ENCODE data around the gene ARID1B.
A peak's percentile ranks its signal among the peaks of the same experiment; 100 is the strongest.

ARID1B gene

DNA sequence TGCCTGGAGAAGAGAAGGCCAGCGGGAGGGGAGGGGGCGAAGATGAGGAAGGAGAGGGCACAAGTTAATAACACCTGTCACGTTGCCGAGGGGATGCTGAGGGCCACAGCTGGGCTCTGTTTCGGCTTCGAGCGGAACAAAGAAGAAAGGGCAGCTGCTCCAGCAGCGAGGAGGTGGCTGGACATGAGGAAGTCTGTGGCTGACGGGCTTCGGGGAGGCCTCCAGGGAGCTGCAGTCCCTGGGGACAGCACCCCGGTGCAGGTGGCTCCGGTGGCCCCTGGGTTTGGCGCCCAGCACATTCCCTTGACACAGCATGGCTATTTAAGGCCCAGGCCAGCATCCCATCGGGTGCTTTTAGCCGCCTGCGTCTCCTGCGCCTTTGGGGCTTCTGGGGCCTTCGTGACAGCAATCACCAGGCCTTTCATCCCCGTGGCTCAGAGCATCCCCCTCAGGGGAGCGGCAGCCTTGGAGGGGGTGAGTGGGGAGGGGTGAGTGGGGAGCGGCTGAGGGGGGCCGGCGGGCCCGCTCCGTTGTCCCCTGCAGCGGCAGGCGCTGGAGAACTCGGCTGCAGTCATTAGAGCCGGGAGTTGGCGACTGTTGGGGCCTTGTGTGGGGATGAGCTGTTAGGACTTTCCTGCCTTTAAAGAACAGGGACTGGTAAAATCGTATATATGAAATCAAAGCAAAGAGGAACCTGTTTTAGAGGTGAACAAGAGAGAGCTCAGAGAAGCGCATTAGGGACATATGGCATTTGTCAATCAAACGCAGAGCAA is 447.2 kb downstream of the ARID1B start:
- DNase-seq (ENCODE audit: low read depth in 2 of 2): no peak

DNA sequence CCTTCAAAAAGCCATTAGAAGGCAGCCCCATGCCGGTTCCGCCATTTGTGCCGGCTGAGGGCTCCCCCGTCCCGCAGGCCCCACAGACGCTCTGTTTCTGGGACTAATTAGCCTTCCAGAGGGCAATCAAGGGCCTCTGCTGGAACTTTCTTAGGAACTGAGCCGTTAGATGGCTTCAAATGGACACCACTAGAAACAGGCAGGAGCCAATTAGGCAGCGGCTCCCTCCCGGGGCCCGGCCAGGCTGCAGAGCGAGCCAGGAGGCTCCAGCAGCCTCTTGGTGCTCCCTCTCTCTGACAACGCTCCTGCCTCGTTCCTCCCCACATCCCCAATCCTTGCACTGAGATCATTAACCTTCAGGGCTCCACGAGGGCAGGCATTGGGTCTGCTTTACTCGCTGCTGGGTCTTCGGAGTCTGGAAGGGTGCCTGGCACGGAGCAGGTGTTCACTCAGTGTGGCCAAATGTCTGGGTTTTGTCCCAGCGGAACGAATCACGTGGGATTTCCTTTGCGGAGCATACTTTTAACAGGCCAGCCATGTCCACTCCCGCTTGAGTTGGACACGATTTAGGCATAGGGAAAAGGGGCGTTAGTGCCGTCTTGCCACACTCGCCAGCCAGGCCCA is 447.9 kb downstream of the ARID1B start:
- no peak for DNase-seq (ENCODE audit: low read depth in 2 of 2)

DNA sequence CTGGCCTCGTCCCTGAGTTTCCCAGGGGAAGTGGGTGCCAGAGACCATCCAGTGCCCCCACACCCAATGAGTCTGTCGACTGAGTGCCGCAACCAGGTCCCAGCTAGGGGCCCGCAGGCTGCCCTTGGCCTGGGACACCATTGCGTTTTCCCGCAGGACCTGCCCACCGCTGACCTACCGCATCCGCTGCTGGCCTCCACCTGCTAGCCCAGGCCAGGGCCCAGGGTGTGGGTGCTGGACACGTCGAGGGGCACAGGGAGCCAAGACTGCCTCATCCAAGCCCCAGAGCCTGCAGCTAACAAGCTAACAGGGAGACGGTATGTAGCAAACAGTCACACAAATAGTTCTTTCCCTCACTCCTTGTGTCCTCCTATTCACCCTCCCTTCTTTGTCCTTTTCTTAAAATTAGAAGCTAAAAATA is 448.4 kb downstream of the ARID1B start:
- no peak for DNase-seq (ENCODE audit: low read depth in 2 of 2)

DNA sequence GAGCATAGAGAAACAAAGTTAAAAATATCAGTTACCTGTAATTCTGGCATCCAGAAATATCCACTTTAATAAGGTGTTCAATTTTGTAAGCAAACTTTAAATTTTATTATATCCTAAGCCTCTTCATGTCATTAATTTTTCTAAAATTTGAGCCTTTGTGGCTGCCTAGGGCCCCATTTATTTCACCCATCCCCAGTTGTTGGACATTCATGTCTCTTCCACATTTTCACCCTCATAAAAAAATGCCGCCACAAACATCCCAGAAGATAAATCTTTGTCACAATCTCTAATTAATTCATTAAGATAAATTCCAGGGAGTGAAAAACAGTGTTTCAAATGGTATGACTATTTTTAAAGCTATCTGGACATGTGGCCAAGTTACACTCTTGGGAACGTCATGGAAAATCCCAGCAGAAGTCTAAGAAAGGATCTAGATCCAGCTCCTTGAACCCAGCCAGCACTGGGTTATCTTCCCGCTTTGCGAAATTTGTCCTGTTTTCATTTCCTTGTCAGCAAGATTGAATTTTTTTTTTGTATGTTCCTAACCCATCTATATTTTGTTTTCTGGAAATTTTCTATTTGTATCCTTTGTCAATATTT is 448.9 kb downstream of the ARID1B start:
- no peak for DNase-seq (ENCODE audit: low read depth in 2 of 2)

DNA sequence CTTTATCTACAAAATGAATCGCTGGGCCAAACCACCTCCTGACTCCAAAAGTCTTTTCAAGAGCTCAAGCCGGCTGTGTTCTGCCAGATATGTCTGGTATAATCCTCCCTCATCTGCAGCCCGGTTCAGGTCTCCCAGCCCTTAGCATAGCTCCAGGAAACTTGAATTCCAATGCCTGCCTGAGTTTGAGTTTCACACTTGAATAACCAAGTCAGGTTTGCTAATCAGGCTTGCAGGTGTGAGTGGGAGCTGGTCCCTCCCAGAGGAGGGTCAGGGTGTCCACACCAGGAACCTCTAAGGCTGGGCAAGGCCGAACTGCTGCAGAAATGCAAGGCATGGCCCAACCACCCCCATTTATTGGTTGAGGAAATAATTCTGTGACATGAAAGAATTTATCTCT is 449.6 kb downstream of the ARID1B start:
- no peak for DNase-seq (ENCODE audit: low read depth in 2 of 2)

DNA sequence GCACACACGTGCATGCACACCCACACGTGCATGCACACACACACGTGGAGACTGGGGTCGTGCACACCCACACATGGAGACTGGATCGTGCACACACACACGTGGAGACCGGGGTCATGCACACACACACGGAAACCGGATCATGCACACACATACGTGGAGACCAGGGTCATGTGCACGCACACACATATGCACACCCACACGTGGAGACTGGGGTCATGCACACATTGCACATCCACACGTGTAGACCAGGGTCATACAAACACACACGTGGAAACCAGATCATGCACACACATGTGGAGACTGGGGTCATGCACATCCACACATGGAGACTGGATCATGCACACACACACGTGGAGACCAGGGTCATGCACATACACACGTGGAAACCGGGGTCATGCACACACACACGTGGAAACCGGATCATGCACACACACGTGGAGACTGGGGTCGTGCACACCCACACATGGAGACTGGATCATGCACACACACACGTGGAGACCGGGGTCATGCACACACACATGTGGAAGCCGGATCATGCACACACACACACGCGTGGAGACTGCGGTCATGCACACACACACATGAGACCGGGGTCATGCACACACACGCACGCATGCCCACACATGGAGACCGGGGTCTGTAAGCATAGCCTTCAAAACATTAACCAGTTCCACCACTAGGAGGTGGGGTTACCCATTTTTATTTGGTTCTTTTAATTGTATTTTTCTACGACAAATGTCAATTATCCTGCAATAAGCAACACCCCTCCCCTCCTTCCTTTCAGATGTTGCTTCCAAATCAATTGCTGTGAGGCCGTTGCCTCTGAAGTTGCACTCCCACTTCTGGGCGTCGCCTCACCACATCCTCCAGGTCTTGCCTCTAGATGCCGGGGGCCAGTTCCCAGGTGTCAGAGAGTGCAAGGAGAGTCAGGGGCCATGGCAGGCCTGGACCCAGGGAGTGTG is 450.3 kb downstream of the ARID1B start:
- no peak for DNase-seq (ENCODE audit: low read depth in 2 of 2)

DNA sequence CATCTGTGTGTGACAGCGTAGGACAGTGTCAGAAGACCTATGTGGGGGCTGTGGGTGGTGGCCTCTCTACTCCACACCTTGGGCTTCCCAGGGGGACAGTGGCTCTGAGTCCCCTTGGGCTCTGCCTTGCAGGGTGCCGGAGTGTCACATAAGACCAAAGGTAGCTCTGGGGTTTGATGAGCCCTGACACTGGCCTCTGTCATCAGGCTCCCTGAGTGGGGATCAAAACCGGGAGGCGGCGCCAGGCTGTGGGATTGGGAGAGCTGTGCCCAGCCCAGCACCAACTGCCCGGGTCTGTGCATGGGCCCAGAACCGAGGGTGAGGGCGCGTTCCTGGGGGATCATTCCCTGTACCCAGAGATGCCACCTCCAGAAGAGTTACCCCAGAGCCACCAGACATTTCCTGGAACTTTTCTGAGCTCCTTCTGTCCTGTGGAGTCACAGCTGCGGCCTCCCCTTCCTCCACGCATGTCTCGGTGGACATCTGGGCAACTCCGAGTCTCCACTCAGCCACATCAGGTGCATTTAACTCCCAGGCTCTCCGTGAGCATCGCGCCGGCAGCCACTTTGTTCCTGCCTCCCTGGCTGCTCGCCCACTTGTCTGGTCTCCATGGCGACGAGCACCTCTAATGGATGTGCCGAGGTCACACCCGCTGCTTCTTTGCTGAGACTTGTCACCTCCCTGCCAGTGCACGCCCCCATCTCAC is 451.4 kb downstream of the ARID1B start:
- no peak for DNase-seq (ENCODE audit: low read depth in 2 of 2)

DNA sequence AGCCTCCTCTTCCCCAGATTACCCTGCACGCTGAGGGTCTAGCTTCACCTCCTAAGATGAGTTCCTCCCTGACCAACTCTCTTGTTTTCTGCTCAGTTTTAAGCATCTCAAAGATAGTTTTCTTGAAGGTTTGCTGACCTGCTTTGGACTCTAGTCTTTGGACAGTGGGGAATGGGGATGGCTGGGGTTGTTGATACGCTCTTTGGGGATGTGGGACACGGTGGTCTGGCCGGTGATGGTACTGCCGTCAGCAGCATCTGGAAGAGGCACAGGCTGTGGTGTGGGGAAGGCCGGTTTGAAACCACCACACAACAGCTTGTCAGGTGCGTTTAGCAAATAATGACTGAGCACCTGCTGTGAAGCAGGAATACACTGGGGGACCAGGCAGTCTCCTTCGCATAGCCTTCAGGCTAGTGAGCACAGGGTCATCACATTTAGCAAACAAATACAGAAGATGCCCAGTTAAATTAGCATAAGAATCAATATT is 452.0 kb downstream of the ARID1B start:
- no peak for DNase-seq (ENCODE audit: low read depth in 2 of 2)

DNA sequence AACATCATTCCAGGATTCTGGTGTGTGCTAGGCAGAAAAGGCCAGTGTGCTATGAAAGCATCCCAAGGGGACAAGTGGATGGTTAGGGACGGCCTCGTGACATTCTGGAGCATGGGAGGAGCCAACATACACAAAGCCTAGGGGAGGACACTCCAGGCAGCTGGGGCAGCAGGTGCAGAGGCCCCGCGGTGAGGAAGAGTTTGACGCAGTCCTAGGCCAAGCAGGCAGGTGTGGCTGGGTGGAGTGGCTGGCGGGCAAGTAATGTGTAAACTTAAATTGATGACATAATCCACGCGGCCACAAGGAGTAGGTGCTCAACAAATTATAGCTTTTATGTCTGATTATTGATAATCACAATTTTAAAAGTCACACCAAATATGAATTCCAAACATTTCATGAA is 452.5 kb downstream of the ARID1B start:
- DNase-seq (ENCODE audit: low read depth in 2 of 2): no peak

DNA sequence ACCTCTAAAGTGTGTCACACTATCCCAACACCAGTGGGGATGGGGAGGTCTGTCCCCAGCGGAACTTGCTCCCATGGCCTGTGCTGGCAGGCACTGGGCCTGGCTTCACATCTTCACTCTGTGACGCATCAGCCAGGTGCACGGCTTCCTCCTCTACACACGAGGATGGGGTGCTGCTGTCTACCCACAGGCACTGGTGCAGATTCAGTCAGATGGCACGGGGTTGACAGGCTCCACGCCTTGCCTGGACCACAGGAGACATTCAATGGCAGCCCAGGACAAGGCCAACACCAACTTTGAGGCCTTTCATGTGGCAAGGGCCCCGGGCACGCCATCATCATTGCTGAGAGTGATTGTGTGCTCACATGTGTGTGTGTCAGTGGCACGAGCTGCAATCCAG is 453.7 kb downstream of the ARID1B start:
- no peak for DNase-seq (ENCODE audit: low read depth in 2 of 2)

DNA sequence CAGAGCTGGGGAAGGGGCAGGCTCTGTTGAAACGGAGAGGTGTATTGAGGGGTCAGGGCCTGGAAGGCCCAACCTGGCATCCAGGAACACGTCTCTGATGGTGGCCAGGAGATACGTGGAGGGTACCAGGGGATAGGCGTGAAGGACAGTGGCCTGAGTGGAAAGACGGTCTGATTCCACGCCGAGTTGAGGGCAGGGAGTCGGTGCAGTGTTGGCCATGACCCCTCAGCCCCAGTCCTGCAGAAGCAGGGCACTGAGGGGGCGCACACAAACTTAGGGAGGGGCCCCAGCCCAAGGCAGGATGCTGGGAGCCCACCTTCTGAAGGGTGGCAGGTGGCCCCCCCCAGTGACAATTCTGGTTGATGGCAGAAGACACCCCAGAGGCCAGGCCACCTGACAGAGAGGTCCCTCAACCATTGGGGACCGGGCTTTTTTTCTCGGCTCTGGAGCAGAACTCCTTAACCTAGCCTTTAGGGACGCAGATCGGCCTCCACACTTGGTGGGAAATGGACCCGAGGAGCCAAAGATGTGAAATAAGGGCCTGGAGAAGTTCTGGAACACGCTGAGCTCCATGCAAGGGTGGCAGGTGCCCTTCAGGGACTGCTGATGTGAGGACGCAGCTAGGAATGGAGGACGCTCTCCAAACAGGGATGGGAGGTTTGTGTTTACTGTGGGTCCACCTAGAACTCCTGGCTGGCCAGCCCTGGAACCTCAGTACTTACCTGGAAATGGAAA is 455.1 kb downstream of the ARID1B start:
- no peak for DNase-seq (ENCODE audit: low read depth in 2 of 2)

DNA sequence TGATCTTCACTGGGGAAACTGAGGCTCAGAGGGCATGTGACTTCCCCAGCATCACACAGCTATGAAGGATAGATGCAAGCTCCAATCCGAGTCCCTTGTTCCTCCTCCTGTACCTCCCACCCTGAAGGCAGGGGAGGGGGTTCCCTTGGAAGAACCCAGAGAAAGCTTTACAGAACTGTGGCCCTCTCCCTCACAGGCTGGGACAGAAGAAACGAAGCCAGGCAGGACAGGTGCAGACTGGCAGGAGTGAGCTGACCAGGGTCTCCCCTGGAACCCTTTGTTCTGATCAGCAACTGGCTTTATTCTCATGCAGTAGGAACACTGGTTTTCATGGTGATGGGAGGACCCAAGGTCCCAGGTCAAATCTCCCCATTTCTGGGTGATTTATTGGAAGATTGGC is 456.0 kb downstream of the ARID1B start:
- DNase-seq (ENCODE audit: low read depth in 2 of 2): no peak

DNA sequence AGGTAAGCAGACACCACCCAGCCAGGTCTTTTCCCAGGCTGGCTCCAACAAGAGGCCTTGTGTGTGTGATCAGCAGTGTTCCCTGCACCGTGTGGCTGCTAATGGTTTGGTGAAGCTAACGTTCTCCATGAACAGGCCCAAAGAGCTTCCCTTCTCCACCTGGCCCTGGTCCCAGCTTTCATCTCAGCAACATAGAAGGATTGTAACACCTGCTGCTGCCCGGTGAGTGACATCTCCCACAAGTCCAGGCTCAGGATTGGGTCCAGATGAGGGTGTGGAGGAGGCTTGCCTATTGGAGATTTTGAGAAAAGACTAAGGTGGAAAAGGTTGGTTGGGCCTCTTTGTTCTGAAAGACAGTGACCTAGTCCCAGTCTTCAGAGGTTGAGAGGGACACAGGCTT is 456.5 kb downstream of the ARID1B start:
- DNase-seq (ENCODE audit: low read depth in 2 of 2): no peak

DNA sequence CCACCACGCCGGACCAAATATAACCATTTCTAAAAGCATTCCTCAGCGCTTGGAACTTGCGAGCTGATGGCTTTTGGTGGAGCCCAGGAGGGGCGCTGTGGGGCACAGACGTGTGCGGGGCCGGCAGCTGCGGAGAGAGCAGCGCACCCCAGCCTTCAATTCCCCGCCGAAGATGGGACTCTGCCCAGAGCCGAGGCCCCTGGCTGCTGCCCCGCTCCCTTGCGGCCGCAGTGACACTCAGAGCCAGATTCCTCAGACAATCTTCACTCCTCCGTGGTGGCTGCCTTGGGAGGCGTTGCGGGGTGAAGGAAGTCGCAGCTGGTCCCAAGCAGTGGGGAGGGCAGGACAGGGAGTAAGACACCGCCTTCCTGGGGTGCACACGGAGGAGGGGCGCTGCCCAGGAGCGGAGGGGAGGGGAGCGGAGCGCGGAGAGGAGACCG is 458.4 kb downstream of the ARID1B start:
- DNase-seq (ENCODE audit: low read depth in 2 of 2): peak in 1 of 2 donors; percentile 23

DNA sequence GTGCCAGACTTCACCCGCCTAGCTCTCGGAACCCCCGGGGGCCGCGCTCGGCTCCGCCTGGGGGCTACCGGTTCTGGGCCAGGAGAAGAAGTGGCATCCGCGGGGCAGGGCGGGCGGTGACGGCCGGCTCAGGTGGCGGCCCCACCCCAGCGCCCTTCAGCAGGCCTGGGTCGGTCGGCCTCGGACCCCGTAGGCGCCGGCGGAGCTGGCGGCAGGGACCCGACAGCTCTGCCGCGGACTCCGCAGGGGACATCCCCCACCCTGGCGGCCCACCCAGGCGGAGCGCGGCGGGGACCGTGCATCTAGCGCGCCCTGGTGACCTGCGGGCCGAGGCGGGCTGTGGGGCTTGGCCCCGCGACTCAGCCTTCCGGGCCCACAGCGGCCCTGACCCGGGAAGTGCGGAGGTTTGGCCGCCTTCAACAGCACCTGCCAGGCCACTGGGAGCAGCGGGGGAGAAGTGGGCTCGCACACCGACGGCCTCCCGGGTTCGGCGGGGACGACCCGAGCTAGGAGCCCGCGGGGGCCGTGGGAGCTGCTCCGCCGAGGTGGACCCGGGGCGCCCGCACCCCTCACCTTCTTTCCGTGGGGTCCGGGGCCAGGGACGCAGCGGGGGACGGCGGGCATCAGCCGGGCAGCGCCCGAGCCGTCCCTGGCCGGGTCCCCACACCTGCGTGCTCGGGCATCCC is 459.0 kb downstream of the ARID1B start:
- no peak for DNase-seq (ENCODE audit: low read depth in 2 of 2)

DNA sequence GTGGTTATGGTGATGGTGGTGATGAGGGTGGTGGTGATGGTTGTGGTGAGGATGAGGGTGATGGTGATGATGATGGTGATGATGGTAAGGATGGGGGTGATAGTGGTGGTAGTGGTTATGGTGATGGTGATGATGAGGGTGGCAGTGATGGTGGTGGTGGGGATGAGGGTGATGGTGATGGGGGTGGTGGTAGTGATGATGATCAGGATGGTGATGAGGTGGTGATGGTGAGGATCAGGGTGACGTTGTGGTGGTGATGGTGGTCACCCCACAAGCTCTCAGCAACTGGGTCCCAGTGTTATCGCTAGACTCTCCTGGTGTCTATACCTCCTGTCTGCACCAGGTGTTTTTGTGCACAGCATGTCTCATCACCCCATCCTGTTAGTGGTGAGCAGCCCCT is 461.2 kb downstream of the ARID1B start:
- DNase-seq (ENCODE audit: low read depth in 2 of 2): no peak

DNA sequence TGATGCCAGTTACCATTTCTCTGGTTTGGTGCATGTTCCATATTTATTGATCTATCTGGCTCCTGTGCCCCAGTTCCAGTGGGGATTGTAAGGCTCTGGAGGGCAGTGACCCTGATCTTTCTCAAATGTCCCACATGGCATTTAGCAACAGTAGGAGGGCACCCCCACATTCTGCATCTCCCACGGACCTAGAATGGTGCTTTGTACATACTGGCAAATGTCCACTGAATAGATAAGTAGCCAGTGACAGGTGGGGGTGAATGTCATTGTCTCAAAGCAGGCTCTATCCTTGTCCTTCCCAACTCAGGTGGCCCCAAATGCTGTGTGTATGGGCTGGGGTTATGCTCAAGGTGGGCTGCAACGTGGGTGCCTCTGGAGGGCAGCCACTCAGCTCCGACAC is 462.0 kb downstream of the ARID1B start:
- no peak for DNase-seq (ENCODE audit: low read depth in 2 of 2)

DNA sequence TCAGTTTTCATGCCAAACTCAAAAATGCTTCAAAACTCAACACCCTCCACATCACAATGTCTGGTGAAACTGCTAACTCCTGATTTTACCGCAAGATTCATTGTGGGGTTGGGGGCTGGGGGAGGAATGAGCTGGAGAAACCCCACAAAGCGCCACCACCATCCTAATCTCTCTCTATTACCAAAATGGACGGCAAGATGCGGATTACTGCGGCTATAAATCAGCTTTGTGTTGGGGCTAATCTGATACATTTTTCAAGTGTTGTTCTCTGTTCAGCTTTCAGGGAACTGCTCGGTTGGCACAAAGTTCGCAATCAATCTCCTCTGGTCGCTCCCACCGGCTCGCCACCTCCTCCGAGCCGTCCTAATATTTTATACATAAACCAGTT is 462.5 kb downstream of the ARID1B start:
- no peak for DNase-seq (ENCODE audit: low read depth in 2 of 2)

DNA sequence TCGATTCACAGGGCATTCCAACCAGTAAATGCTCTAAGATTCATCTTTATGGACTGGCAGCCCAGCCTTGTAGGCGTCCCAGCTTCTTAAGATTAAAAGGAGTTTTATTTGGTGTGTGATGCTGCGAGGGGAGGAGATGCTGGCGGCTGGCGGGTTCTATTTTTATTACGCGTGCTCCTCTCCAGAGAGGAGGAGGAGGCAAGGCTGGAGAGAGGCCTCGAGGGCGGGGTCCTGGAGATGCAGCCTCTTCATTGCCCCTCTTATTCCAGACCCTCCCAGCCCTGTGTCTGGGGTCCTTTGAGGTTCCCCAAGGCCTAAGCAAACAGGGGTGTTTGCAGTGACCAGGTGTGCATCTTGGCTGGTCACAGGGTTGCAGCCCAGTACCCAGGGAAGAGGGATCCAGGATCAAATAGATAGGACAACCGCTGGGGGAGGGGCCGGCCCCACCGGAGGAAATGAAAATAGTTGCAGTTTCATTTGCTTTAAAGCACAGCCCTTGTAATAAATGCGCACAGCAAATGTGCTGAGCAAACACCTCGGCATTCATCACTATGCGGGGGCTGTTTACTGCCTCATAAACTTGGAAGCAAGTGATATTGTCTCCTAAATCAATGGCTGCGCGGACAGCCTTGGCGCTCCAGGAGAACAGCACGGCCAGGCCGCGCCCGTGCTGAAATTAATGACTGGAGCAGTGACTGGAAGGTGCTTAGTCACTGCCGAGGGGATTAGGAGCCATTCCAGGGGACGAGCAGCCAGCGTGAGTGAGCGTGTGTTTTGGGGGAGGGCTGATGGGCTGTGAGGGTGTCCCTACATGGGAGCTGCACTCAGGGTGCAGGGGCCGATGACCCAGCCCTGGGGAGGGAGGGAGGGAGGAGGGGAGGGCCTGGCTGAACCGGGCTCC is 463.1 kb downstream of the ARID1B start:
- DNase-seq (ENCODE audit: low read depth in 2 of 2): no peak

Measured in stimulated activated CD8-positive, alpha-beta memory T cell treated with anti-CD3 and anti-CD28 coated beads, Interleukin-2, amount 100 ng/mL, for 1 hour (primary cell).